Eye (tissue), 1 donor: Measurements from ENCODE around the gene MUC3A.
"Not testable (repeated sequence)": the region's sequence is repeated elsewhere in the genome, so short reads cannot be mapped to it uniquely, and the experiment has no call there.

Experiments used
- DNase-seq: peaks from one replicate; pipeline ENCODE4 v3.0.0-alpha.2; 2015

Gene MUC3A

GRCh38 chr7:100949227-100949932 is at the start of gene MUC3A:
MUC3A (plus strand) TSS chr7:100949534; CDS start chr7:100949625, 91 bp downstream.
- no peak for DNase-seq

- no peak for DNase-seq
These were observed 48.4 kb upstream of the MUC3A start for GRCh38 chr7:100900978-100901377.

- DNase-seq, result no peak
These were observed 47.4 kb upstream of the MUC3A start for GRCh38 chr7:100901921-100902332.

- DNase-seq, result no peak
These were observed 46.7 kb upstream of the MUC3A start for GRCh38 chr7:100902638-100903037.

- no peak for DNase-seq
These were observed 40.8 kb upstream of the MUC3A start for GRCh38 chr7:100908512-100908911.

- not testable (repeated sequence) for DNase-seq
These were observed 38.9 kb upstream of the MUC3A start for GRCh38 chr7:100910443-100910842.

- DNase-seq, result no peak
These were observed 37.9 kb upstream of the MUC3A start for GRCh38 chr7:100911484-100911883.

- no peak for DNase-seq
These were observed 35.0 kb upstream of the MUC3A start for GRCh38 chr7:100914208-100914878.

- no peak for DNase-seq
These were observed 34.4 kb upstream of the MUC3A start for GRCh38 chr7:100914879-100915447.

- not testable (repeated sequence) for DNase-seq
These were observed 30.0 kb upstream of the MUC3A start for GRCh38 chr7:100919335-100919734.

GRCh38 chr7:100919779-100920437 is 29.4 kb upstream of the MUC3A start:
- not testable (repeated sequence) for DNase-seq

- no peak for DNase-seq
These were observed 28.3 kb upstream of the MUC3A start for GRCh38 chr7:100921039-100921438.

- not testable (repeated sequence) for DNase-seq
These were observed 25.7 kb upstream of the MUC3A start for GRCh38 chr7:100923616-100924015.

GRCh38 chr7:100929808-100930174 is 19.5 kb upstream of the MUC3A start:
- DNase-seq, result no peak

GRCh38 chr7:100933734-100934133 is 15.6 kb upstream of the MUC3A start:
- DNase-seq, result no peak

- DNase-seq, result not testable (repeated sequence)
These were observed 14.0 kb upstream of the MUC3A start for GRCh38 chr7:100935381-100935780.

GRCh38 chr7:100936167-100936566 is 13.2 kb upstream of the MUC3A start:
- DNase-seq, result not testable (repeated sequence)

- no peak for DNase-seq
These were observed 7.1 kb upstream of the MUC3A start for GRCh38 chr7:100942045-100942774.

- no peak for DNase-seq
These were observed 5.6 kb upstream of the MUC3A start for GRCh38 chr7:100943693-100944092.

GRCh38 chr7:100944138-100944537 is 5.2 kb upstream of the MUC3A start:
- DNase-seq, result no peak

GRCh38 chr7:100946111-100946510 is 3.2 kb upstream of the MUC3A start:
- DNase-seq, result no peak

GRCh38 chr7:100946766-100947365 is 2.5 kb upstream of the MUC3A start:
- no peak for DNase-seq
